Ovary (tissue), 3 donors: ENCODE measurements around the gene CCDC154.

Source experiments
- CTCF ChIP-seq, 3 donors: fragments of 450-650 bp in 2 of 3; fragments of 200-600 bp in 1 of 3; IDR thresholded peaks; one replicate each; pipeline versions ENCODE4 v1.5.1 to v1.8.0; 2016 to 2022; ENCODE audit warnings: antibody characterized with exemption in 3 of 3, mild to moderate bottlenecking in 1 of 3
- EP300 ChIP-seq: sonication (generic); formaldehyde crosslinking; IDR thresholded peaks from one replicate; pipeline ENCODE4 v1.6.1; 2017; ENCODE audit warnings: antibody characterized with exemption
- POLR2A ChIP-seq: fragments of 450-650 bp; IDR thresholded peaks from one replicate; pipeline ENCODE4 v1.6.1; 2017; ENCODE audit warnings: antibody characterized with exemption, mild to moderate bottlenecking, moderate library complexity
- donor health status: DM: no; HTN: no; CAD: no.

- TF ChIP-seq EP300 (no peak), POLR2A (no peak), CTCF (IDR thresholded peaks at IDR 0.05) (no peak)
Observed at GRCh38 chr16:1428511-1428910, 15.8 kb downstream of the CCDC154 start.
